Smooth muscle cell (in vitro differentiated cells): ENCODE data around the gene RNLS. TPM values are rescaled to one million over a fixed set of nuclear protein-coding genes. Genes with fewer than 3 reads are reported as not detected.

Experiments
- DNase-seq: peaks from one replicate; lab custom pipeline; 2025; ENCODE audit not compliant: unreplicated experiment; lab: John Stamatoyannopoulos, UW
- H2AFZ ChIP-seq: fragments of 200-600 bp; sonication (generic); 2 replicates; pipeline ENCODE4 v1.6.0; 2016; ENCODE audit warnings: antibody characterized with exemption, low read depth, mild to moderate bottlenecking
- H3F3A ChIP-seq: fragments of 200-600 bp; sonication (generic); 2 replicates; pipeline ENCODE4 v1.6.0; 2017; ENCODE audit warnings: antibody characterized with exemption, low read depth
- H3K27ac ChIP-seq: fragments of 200-600 bp; sonication (generic); 2 replicates; pipeline ENCODE4 v1.5.1; 2016; ENCODE audit warnings: low read depth, mild to moderate bottlenecking
- H3K27me3 ChIP-seq: fragments of 200-600 bp; sonication (generic); 2 replicates; pipeline ENCODE4 v1.6.1; 2016; ENCODE audit warnings: low read depth, mild to moderate bottlenecking
- H3K36me3 ChIP-seq: fragments of 200-600 bp; sonication (generic); 2 replicates; pipeline ENCODE4 v1.5.1; 2016; ENCODE audit warnings: low read depth
- H3K4me1 ChIP-seq: fragments of 200-600 bp; sonication (generic); 2 replicates; pipeline ENCODE4 v1.5.1; 2016; ENCODE audit warnings: low read depth
- H3K4me2 ChIP-seq: fragments of 200-600 bp; sonication (generic); 2 replicates; pipeline ENCODE4 v1.6.0; 2016; ENCODE audit warnings: mild to moderate bottlenecking
- H3K4me3 ChIP-seq: fragments of 200-600 bp; sonication (generic); 2 replicates; pipeline ENCODE4 v1.5.1; 2016; ENCODE audit warnings: mild to moderate bottlenecking
- H3K79me2 ChIP-seq: fragments of 200-600 bp; sonication (generic); 2 replicates; pipeline ENCODE4 v1.6.0; 2016; ENCODE audit warnings: low read depth, mild to moderate bottlenecking
- H3K9ac ChIP-seq: fragments of 200-600 bp; sonication (generic); 2 replicates; pipeline ENCODE4 v1.6.0; 2016; ENCODE audit warnings: low read depth
- H3K9me3 ChIP-seq: fragments of 200-600 bp; sonication (generic); replicated peaks from 2 replicates; pipeline ENCODE4 v1.5.1; 2016; ENCODE audit warnings: low read depth
- H4K20me1 ChIP-seq: fragments of 200-600 bp; sonication (generic); 2 replicates; pipeline ENCODE4 v1.6.0; 2016; ENCODE audit warnings: low read depth
- WGBS: methylation state at CpG from one replicate; pipeline ENCODE4 v1.1.7; 2016; ENCODE audit warnings: low lambda C conversion rate; 5-methylcytosine and 5-hydroxymethylcytosine counted together
- polyA plus RNA-seq: library from polyadenylated mRNA; unstranded; fragments of >200 nt; fragmentation: Nextera tagmentation; extraction: Ambion mirVana; gene quantifications from 2 replicates; pipeline ENCODE4 v1.2.1, GENCODE V29; 2016
- total RNA-seq: library from RNA; depleted of rRNA; stranded (reverse); fragments of >200 nt; gene quantifications from 2 replicates; pipeline ENCODE4 v1.2.3, GENCODE V29; 2014
- TF ChIP-seq, protein P1 (sequence below): fragments of 200-600 bp; sonication (generic); IDR thresholded peaks from 2 replicates; pipeline ENCODE4 v1.5.1; 2017; ENCODE audit warnings: borderline replicate concordance, mild to moderate bottlenecking, antibody characterized with exemption; ENCODE audit not compliant: insufficient read depth, poor library complexity, severe bottlenecking

Gene RNLS
- total and polyA plus RNA-seq, 2 experiments from 2014 or later, result 4.8 to 11.2 TPM

- no peak overlapping the region for H3K9ac ChIP-seq
- H3K4me2 ChIP-seq, result no peak overlapping the region
- peaks cover 32% of the 10 kb centered on the region for H3K27me3 ChIP-seq
- H3F3A ChIP-seq, result no peaks in the 10 kb centered on the region
- H3K79me2 ChIP-seq, result no peaks in the 10 kb centered on the region
- WGBS, result 74% methylated on average over 6 of the region's 6 CpGs
- H2AFZ ChIP-seq, result no peak overlapping the region
- no peaks in the 10 kb centered on the region for H3K9me3 ChIP-seq
- H4K20me1 ChIP-seq, result no peaks in the 10 kb centered on the region
- H3K4me1 ChIP-seq, result peaks cover 6% of the 10 kb centered on the region
- no peaks in the 10 kb centered on the region for H3K36me3 ChIP-seq
- TF ChIP-seq, protein P1, sequence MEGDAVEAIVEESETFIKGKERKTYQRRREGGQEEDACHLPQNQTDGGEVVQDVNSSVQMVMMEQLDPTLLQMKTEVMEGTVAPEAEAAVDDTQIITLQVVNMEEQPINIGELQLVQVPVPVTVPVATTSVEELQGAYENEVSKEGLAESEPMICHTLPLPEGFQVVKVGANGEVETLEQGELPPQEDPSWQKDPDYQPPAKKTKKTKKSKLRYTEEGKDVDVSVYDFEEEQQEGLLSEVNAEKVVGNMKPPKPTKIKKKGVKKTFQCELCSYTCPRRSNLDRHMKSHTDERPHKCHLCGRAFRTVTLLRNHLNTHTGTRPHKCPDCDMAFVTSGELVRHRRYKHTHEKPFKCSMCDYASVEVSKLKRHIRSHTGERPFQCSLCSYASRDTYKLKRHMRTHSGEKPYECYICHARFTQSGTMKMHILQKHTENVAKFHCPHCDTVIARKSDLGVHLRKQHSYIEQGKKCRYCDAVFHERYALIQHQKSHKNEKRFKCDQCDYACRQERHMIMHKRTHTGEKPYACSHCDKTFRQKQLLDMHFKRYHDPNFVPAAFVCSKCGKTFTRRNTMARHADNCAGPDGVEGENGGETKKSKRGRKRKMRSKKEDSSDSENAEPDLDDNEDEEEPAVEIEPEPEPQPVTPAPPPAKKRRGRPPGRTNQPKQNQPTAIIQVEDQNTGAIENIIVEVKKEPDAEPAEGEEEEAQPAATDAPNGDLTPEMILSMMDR, result no peak
- no peak overlapping the region for H3K4me3 ChIP-seq
- DNase-seq, result no peak
- no peak overlapping the region for H3K27ac ChIP-seq
Observed at GRCh38 chr10:88499569-88500470, 83.3 kb downstream of the RNLS start.

DNA sequence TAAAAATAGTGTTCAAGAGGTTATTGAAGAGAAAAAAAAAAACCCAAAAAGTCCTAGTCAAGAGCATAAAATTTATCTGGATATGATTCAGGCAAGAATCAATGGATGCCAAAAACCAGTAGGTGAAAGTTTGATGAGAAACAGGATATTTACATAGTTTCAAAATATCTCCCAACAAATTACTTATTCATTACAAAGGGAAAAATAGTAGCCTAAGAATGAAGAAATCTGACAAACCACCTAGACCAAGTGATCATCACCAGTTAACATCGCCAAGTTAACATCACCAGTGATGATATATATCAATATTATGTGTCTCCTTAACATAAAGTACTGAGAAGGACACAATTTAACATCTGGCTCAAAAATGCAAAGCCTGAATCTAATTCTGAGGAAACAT is 85.2 kb downstream of the RNLS start:
- no peak overlapping the region for H3K4me2 ChIP-seq
- no peaks in the 10 kb centered on the region for H3K79me2 ChIP-seq
- H3K27ac ChIP-seq, result no peak overlapping the region
- H2AFZ ChIP-seq, result no peak overlapping the region
- H3K27me3 ChIP-seq, result peaks cover 28% of the 10 kb centered on the region
- H3K9ac ChIP-seq, result no peak overlapping the region
- DNase-seq, result no peak
- H3K36me3 ChIP-seq, result no peaks in the 10 kb centered on the region
- TF ChIP-seq, protein P1, result no peak
- H3F3A ChIP-seq, result no peaks in the 10 kb centered on the region
- H3K4me1 ChIP-seq, result peaks cover 6% of the 10 kb centered on the region
- WGBS, result 93% methylated on average over 1 of the region's 1 CpG
- no peaks in the 10 kb centered on the region for H4K20me1 ChIP-seq
- no peak overlapping the region for H3K4me3 ChIP-seq
- H3K9me3 ChIP-seq, result no peaks in the 10 kb centered on the region

GRCh38 chr10:88494537-88494936 is 88.6 kb downstream of the RNLS start:
- Histone ChIP-seq H3F3A (no peaks in the 10 kb centered on the region), H4K20me1 (no peaks in the 10 kb centered on the region), H3K4me3 (no peak overlapping the region), H3K27me3 (peaks cover 28% of the 10 kb centered on the region), H3K9ac (no peak overlapping the region), H3K9me3 (no peaks in the 10 kb centered on the region), H3K27ac (no peak overlapping the region), H3K4me1 (no peaks in the 10 kb centered on the region), H3K4me2 (no peak overlapping the region), H2AFZ (no peak overlapping the region), H3K79me2 (no peaks in the 10 kb centered on the region), H3K36me3 (no peaks in the 10 kb centered on the region)
- DNase-seq, result no peak
- TF ChIP-seq, protein P1, result no peak
